SK-N-SH treated with all-trans-retinoic acid at 6 μM for 48 hours (cell line): ENCODE results near the gene PASK.

ENCODE experiments used
- ATAC-seq: fragments of 200-7000 bp; cut with Tn5 transposase; 3 replicates; pipeline ENCODE4 v1.9.1; 2020; ENCODE audit warnings: mild to moderate bottlenecking, moderate library complexity
- ARNTL ChIP-seq: fragments of 450-650 bp; formaldehyde crosslinking; IDR thresholded peaks from 2 replicates; pipeline ENCODE4 v1.5.0; 2020; ENCODE audit warnings: low read depth, mild to moderate bottlenecking, moderate library complexity, borderline replicate concordance
- BACH2 ChIP-seq: fragments of 250-450 bp; sonication (Bioruptor Pico); IDR thresholded peaks from 2 replicates; pipeline ENCODE4 v1.9.0; 2021; ENCODE audit warnings: mild to moderate bottlenecking, borderline replicate concordance
- CSDC2 ChIP-seq: fragments of 250-450 bp; sonication (Bioruptor Pico); IDR thresholded peaks from 2 replicates; pipeline ENCODE4 v1.5.0; 2020; ENCODE audit warnings: mild to moderate bottlenecking, moderate library complexity
- CSRNP3 ChIP-seq: fragments of 250-450 bp; sonication (Bioruptor Pico); IDR thresholded peaks from 2 replicates; pipeline ENCODE4 v1.5.1; 2021; ENCODE audit warnings: mild to moderate bottlenecking, moderate library complexity
- GLIS3 ChIP-seq: fragments of 250-450 bp; sonication (Bioruptor Pico); IDR thresholded peaks from 2 replicates; pipeline ENCODE4 v1.5.0; 2020; ENCODE audit warnings: mild to moderate bottlenecking, moderate library complexity
- ISL1 ChIP-seq: fragments of 250-450 bp; sonication (Bioruptor Pico); IDR thresholded peaks from 2 replicates; pipeline ENCODE4 v2.1.2; 2022; ENCODE audit warnings: mild to moderate bottlenecking, moderate library complexity
- OSR1 ChIP-seq: fragments of 250-450 bp; sonication (Bioruptor Pico); IDR thresholded peaks from 2 replicates; pipeline ENCODE4 v1.8.0; 2022; ENCODE audit warnings: moderate library complexity, mild to moderate bottlenecking, inconsistent platforms
- PPARA ChIP-seq: fragments of 250-450 bp; sonication (Bioruptor Pico); IDR thresholded peaks from 2 replicates; pipeline ENCODE4 v1.5.0; 2020; ENCODE audit warnings: mild to moderate bottlenecking, borderline replicate concordance
- RARB ChIP-seq: fragments of 250-450 bp; sonication (Bioruptor Pico); IDR thresholded peaks from 2 replicates; pipeline ENCODE4 v1.8.0; 2021; ENCODE audit warnings: mild to moderate bottlenecking, moderate library complexity
- SNAI2 ChIP-seq: fragments of 250-450 bp; sonication (Bioruptor Pico); IDR thresholded peaks from 2 replicates; pipeline ENCODE4 v1.5.0; 2020; ENCODE audit warnings: mild to moderate bottlenecking, moderate library complexity
- TCF4 ChIP-seq: fragments of 250-450 bp; sonication (Bioruptor Pico); IDR thresholded peaks from 2 replicates; pipeline ENCODE4 v1.8.0; 2021; ENCODE audit warnings: mild to moderate bottlenecking, moderate library complexity, borderline replicate concordance
- TOX ChIP-seq: fragments of 250-450 bp; sonication (Bioruptor Pico); IDR thresholded peaks from 2 replicates; pipeline ENCODE4 v1.8.0; 2021; ENCODE audit warnings: mild to moderate bottlenecking, moderate library complexity, borderline replicate concordance
- TSHZ2 ChIP-seq: fragments of 250-450 bp; sonication (Bioruptor Pico); IDR thresholded peaks from 2 replicates; pipeline ENCODE4 v1.5.0; 2020; ENCODE audit warnings: mild to moderate bottlenecking, moderate library complexity
- ZC3H10 ChIP-seq: fragments of 250-450 bp; sonication (Bioruptor Pico); IDR thresholded peaks from 2 replicates; pipeline ENCODE4 v1.5.1; 2021; ENCODE audit warnings: mild to moderate bottlenecking, moderate library complexity
- ZFP3 ChIP-seq: fragments of 250-450 bp; sonication (Bioruptor Pico); IDR thresholded peaks from 2 replicates; pipeline ENCODE4 v1.5.0; 2020; ENCODE audit warnings: mild to moderate bottlenecking, moderate library complexity
- ZFP30 ChIP-seq: fragments of 450-650 bp; formaldehyde crosslinking; IDR thresholded peaks from 2 replicates; pipeline ENCODE4 v1.5.0; 2022; ENCODE audit warnings: mild to moderate bottlenecking, moderate library complexity
- ZNF565 ChIP-seq: fragments of 450-650 bp; formaldehyde crosslinking; conservative IDR thresholded peaks from 2 replicates; pipeline ENCODE4 v1.5.0; 2020; ENCODE audit warnings: low read depth, mild to moderate bottlenecking, moderate library complexity
- ZNF70 ChIP-seq: fragments of 450-650 bp; formaldehyde crosslinking; IDR thresholded peaks from 2 replicates; pipeline ENCODE4 v1.5.0; 2020; ENCODE audit warnings: mild to moderate bottlenecking, moderate library complexity
- ZNF8 ChIP-seq: fragments of 450-650 bp; formaldehyde crosslinking; IDR thresholded peaks from 2 replicates; pipeline ENCODE4 v1.5.0; 2020; ENCODE audit warnings: mild to moderate bottlenecking, moderate library complexity
- TF ChIP-seq, protein P1 (sequence below): fragments of 250-450 bp; sonication (Bioruptor Pico); IDR thresholded peaks from 2 replicates; pipeline ENCODE4 v1.8.0; 2021; ENCODE audit warnings: low read depth, mild to moderate bottlenecking, moderate library complexity, borderline replicate concordance
- TF ChIP-seq, protein P2 (sequence below): fragments of 250-450 bp; sonication (Bioruptor Pico); IDR thresholded peaks from 2 replicates; pipeline ENCODE4 v1.5.1; 2020; ENCODE audit warnings: low read depth, mild to moderate bottlenecking, moderate library complexity

PASK gene

DNA sequence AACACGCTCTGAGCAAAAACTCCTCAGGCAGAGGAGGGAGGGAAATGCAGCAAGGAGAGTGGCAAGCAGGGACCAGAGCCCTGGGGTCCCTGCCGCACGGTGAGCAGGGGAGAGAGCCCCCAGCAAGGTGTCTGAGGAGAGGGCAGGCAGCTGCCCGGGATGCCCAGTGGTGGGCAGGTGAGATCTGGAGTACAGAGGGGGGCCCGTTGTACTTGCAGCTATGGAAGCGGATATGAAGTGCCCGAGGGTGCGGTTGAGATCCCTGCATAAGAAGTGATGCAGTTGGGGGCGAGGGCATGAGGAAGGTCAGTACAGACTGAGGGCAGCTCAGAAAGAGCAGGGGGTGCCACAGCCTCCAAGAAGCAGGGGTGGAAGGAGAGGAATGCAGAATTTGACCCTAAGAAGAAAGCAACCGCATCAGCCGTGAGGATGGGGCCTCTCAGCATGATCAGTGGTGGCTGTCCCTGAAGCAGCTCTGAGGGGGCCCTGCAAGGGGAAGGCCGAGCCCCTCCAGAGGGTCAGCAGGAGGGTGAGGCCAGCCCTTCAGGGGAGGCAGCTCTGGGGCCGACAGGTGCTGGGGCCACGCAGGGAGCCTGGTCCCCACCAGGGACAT is 76.6 kb downstream of the PASK start:
- ATAC-seq = no peak
- TF ChIP-seq TSHZ2 = no peak
- no peak for TF ChIP-seq TOX (CRISPR knock-in tag)
- no peak for TF ChIP-seq ZC3H10 (CRISPR knock-in tag)
- TF ChIP-seq, protein P1, sequence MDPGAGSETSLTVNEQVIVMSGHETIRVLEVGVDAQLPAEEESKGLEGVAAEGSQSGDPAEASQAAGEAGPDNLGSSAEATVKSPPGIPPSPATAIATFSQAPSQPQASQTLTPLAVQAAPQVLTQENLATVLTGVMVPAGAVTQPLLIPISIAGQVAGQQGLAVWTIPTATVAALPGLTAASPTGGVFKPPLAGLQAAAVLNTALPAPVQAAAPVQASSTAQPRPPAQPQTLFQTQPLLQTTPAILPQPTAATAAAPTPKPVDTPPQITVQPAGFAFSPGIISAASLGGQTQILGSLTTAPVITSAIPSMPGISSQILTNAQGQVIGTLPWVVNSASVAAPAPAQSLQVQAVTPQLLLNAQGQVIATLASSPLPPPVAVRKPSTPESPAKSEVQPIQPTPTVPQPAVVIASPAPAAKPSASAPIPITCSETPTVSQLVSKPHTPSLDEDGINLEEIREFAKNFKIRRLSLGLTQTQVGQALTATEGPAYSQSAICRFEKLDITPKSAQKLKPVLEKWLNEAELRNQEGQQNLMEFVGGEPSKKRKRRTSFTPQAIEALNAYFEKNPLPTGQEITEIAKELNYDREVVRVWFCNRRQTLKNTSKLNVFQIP (CRISPR knock-in tag) = no peak
- no peak for TF ChIP-seq CSRNP3
- no peak for TF ChIP-seq ZNF70
- TF ChIP-seq ZNF565 (CRISPR knock-in tag) = no peak
- no peak for TF ChIP-seq PPARA
- no peak for TF ChIP-seq ISL1 (CRISPR knock-in tag)
- no peak for TF ChIP-seq ZFP30 (CRISPR knock-in tag)
- no peak for TF ChIP-seq ZNF8 (CRISPR knock-in tag)

DNA sequence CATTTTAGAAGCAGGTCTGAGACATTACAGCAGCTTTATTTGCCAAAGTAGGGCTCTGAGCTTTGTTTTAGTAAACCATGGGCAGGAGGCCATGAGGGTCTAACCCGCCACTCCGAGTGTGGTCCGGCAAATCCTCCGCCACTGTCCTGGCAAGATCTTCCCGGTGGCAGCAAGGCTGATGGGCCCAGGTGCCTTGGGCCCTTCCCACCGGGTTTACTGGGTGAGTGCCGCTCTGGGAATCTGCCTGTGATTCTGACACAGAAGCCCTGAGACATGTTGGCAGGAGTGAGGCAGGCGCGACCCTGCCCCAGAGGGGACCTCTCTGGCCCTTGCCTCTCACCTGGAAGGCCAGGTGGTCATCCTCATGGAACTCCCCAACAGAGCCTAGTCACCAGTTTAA is 77.1 kb downstream of the PASK start:
- ATAC-seq = no peak
- TF ChIP-seq ZFP3 (CRISPR knock-in tag) = no peak
- no peak for TF ChIP-seq ISL1 (CRISPR knock-in tag)
- TF ChIP-seq, protein P1 (CRISPR knock-in tag) = no peak
- no peak for TF ChIP-seq OSR1 (CRISPR knock-in tag)
- TF ChIP-seq GLIS3 = no peak
- no peak for TF ChIP-seq ZNF70
- TF ChIP-seq BACH2 (CRISPR knock-in tag) = no peak
- no peak for TF ChIP-seq CSDC2
- TF ChIP-seq ZC3H10 (CRISPR knock-in tag) = no peak
- TF ChIP-seq CSRNP3 = no peak
- TF ChIP-seq ARNTL (CRISPR knock-in tag) = no peak
- TF ChIP-seq RARB = no peak
- TF ChIP-seq, protein P2, sequence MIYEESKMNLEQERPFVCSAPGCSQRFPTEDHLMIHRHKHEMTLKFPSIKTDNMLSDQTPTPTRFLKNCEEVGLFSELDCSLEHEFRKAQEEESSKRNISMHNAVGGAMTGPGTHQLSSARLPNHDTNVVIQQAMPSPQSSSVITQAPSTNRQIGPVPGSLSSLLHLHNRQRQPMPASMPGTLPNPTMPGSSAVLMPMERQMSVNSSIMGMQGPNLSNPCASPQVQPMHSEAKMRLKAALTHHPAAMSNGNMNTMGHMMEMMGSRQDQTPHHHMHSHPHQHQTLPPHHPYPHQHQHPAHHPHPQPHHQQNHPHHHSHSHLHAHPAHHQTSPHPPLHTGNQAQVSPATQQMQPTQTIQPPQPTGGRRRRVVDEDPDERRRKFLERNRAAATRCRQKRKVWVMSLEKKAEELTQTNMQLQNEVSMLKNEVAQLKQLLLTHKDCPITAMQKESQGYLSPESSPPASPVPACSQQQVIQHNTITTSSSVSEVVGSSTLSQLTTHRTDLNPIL (CRISPR knock-in tag) = no peak
- no peak for TF ChIP-seq ZFP30 (CRISPR knock-in tag)
- no peak for TF ChIP-seq SNAI2
- TF ChIP-seq TCF4 = no peak
- no peak for TF ChIP-seq TSHZ2
- TF ChIP-seq, all 23 proteins: peak for 0
